ENCODE measurements around the gene MON2.

MON2 gene

DNA sequence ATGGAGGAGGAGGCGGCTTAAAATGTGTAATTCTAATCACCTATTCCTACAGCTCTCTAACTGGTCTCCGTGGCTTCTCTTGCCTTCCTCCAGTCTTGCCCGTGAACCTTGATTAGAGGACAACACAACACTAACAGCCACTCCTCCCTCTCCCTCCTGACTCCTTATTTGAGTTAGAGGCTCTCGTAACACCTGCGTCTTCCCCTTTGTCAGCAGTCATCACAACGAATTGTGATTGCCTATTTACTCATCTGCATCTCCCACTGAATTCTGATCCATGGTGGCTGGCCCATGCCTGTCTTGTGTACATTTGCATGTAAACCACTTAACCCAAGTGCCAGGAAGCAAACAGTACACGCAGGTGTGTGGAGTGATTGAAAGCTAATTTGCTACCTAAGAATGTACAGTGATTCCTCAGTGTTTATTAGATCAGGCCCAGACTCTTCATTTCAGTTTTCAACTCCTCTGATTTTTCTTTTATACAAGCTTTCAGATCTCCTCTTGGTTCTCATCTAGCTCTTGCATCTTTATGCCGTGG, 154.5 kb downstream of the MON2 start:
- DNase-seq = no peak

DNA sequence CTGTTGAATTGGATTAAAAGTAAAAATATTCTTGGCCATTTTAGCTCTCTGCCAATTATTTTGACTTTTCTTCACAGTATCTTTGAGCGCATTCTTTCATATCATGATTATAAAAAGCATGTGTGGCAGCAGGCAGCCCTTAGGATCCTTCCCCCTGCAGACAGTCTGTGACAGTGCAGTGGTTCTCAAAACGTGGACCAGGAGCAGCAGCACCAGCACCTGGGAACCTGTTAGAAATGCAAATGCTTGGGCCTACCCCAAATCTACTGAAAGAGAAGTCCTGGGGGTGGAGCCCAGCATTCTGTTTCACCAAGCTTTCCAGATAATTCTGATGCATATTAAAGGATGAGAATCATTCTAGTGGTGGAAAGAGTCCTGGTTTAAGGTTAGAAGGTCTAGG, 155.6 kb downstream of the MON2 start:
- DNase-seq = no peak

DNA sequence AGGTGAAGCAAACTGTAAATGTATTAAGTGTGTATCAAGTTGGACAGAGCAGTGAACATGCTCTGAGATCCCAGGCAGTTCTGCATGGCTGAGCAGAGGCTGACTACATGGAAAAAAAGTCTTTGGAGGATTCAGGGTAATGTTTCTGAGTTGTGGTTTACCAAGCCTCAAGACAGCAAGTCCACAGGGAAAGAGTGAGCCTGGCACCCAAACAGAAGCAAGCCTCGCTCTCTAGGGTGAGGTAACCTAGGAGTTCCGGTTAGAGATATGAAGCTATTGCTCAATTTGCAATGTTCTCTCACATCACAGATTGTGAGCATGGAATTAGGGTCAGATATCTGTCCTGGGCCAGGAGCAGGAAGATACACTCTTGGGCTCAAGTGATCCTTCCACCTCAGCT, 158.6 kb downstream of the MON2 start:
- no peak for DNase-seq

DNA sequence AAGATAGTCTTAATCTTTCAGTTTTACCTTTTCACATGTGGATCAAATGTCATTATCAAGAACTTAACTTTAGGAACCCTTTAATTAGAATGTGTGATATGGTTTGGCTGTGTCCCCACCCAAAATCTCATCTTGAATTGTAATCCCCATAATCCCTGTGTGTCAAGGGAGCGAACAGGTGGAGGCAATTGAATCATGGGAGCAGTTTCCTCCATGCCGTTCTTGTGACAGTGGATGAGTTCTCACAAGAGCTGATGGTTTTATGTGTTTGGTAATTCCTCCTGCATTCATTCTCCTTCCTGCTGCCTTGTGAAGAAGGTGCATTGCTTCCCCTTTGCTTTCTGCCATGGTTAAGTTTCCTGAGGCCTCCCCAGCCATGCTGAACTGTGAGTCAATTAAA, 160.6 kb downstream of the MON2 start:
- DNase-seq = no peak

DNA sequence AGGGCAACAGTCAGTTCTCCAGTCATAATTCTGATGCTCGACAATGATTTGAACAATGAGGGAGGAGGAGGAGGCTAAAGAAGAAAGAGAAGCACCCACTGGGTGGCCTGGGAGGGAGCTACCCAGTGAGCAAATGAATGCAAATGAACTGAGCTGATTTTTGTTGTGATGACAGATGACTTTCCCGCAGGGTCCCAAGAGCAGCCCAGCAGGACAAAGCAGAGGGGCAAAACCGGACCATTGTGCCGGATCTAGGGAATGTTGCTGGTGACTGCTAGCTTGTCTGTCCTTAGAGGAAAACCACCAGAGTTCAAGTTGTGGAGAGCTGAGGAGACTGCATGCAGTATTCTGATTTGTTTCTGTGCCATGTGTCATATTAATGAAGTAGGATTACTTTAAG, 162.8 kb downstream of the MON2 start:
- DNase-seq = no peak

DNA sequence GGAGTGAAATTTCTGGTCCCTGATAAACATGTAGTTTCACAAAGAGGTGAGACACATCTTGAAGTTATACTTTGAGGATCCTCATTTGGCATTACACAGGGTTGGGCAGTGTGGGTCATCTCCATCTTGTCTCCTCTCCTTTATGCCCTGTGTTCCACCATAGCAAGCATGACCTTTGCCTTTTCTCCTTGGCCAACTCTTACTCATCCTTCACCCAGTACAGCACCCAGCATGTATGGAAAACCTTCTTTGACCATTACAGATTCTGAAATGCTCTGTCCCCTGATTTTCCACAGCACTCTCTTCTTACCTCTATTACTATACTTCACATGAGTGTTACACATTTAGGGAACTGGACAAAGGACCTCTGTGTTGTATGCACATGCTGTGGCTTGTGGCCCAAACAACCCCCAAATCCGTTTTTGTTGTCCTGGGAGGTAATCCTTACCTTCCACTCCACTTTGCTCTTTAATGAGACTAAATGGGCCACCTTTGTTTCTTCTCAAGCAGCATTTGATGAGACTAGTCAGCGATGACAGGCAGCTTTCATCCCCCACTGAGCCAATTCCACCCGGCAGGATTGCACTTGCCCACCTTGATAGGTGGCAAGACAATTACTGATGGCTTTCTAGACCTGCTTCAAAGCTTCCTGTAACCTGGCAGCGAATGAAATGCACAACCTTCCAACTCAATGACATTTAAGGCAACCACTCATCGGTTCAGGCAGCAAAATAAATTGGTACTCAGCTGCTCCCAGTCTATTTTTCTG, 163.5 kb downstream of the MON2 start:
- no peak for DNase-seq

DNA sequence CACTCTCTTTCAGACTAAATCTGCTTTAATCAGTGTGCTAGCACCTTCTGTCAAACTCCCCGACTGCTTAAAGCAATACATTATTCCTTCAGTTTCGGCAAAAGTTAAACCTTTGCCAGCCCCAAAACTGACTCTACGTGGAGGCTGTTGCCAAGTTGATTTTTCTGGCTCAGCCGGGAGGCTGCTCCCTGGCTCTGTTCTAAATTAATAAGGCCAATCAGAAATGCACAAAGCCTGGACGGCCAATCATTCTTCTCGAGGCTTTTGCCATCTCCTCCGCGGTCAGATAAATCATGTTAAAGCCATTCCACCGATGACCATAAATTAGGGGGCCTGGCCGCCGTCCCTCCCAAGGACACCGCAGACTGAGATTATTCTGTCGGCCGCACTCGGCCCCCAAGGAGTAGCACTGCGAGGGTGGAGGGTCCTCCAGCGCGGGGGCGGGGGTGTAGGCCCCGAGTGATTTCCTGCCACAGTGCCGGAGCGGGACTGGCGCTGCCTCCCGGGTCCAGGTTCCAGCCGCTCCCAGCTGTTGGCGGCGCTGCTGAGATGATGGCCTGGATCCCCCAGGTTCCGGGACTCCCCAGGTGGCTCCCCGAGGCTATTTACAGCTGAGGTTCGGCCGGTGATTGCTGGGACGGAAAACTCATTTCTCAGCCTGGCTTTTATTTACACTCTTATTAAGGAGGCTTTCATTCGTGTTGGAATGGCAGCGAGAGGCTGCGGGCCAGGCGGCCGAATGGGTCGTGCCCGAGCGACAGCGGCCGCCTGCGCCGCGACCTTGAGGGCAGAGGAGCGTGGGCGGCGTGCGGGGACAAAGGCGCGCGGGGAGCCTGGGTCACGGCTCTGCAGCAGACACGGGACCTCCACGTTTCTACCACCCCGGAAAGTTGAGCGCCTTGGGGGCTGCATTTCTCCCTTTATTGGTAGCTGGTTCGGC, 165.1 kb downstream of the MON2 start:
- DNase-seq = peak in 1 of 5 donors; percentile 12

DNA sequence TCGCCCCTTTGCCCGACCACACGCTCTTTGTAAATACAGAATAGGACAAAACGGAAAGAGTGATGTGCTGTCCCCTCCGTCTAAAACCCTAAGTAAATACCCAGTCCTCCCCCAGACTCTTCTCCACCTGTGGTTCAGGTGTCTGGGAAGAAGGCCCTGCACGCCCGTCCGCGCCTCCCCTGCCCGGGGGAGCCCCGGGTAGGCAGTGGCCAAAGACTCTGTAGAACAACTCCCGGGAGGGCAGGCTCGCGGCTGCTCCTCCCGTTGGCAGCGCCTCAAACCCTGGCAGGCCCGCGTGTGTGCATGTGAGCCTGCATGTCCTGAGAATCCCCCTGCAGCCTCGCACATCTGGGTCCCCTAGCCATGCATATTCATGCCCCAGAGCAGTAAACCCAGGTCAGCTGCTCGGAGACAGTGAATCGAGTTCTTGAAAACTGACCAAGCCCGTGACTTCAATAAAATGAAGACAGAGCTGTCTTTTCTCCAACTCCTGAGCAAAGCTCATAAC, 165.8 kb downstream of the MON2 start:
- no peak for DNase-seq

DNA sequence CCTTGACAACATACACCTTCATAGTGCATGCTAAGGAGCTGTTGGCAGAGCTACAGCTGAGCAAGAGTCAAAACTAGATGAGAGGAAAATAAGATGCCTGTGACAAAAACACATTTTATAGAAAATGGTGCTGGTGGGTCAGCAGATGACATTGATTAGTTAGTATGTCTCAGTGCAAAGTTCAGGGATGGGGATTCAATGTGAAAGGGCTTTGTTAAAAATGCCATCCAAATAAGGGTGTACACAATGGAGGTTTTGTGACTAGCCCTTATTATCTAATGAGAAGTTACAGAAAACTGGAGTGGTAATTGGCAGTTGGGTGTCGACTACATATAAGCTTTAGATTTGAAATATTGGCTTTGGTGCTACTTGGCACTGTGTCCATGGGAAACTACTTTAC, 169.0 kb downstream of the MON2 start:
- no peak for DNase-seq

DNA sequence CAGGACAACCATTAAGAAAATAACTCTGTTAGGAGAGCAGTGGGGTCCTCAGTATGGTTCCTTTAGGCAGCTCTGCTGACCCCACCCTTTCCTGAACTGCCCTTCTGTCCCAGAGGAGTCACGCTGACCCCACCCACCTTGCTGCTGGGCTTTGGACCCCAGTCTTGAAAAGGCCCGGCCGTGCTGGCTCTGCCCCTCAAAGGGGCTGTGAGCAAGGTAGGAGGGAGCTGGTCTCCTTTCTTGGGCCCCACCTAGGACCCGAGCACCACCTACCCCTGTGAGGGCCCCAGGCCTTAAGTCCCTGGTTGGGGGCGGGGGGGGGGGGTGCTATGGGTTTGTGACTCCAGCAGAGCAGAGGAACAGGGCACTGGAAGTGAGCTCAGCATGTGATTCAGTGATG, 171.1 kb downstream of the MON2 start:
- DNase-seq = no peak

DNA sequence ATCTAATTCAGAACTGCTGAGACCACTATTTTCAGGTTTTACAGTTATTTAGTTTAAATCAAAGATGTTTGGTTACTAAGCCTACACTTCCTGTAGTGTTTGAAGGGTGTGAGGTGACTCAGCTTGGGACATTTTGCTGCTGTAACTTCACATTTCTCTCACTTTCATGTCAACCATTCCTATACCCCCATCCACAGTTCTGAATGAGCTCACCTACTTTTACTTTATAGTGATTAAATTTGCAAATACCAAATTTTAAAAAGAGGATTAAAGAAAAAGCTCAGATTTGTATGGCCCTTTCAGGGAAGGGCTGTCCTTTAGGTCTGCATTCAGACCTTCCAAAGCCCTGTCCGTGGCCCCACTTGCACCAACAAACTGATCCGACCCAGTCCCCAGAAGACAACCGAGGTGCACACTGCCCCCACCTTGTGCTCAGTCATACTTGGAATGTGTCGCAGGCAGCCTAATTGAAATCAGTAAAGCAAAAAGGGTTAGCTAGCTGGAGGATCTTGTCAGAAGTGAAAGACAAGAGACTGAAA, 174.4 kb downstream of the MON2 start:
- peak in 1 of 5 donors; percentile 78 for DNase-seq

DNA sequence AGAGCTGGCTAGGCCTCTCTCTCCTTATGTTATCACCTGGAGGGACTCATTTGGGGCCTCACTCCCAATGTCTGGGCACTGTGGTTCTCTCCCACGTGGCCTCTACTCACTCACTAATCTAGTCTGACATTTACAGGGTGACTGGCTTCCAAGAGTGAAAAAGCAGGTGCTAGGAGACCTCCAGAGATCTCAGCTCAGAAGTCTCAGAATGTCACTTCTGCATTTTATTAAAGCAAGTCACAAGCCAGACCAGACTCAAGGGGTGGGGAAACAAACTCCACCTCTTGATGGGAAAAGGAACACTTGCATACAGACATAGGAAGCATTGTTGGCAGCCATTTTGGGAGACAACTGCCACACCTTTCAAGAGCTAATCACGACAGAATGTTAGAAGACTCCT, 175.9 kb downstream of the MON2 start:
- no peak for DNase-seq

DNA sequence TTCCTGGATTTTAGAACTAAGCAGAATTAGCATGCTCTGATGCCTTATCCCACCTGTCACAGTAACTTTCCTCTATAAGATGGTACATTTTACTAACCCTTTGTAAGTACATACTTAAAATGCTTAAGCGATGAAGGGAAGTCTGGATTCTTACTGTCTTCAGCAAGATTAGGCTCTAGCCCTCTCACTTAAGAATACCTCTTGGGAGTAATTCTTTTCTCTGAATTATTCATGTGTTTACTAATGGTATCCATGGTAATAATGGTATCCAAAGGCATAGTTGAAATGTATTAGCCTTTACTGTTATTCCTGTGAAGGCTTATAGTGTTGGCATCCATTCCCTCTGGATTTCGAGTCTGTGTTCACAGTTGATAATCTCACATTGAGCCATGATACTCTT, 176.9 kb downstream of the MON2 start:
- DNase-seq = no peak

DNA sequence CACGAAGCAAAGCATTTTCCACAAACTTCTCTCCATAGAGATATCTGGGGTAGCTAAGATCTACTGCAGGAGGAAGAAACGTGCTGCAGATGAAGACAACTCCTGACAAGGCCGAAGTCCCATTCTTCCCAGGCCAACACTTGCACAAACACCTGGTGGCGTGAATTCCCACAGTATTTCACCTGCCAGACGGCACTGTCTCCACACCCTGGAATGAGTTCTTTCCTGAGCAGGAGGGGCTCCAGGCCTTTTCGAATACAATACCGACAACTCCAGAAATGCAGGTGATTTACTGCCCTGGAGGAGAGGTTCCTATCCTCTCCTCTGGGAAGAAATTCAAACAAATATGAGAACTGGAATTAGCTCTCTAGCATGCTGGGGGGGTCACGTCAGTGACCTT, 179.9 kb downstream of the MON2 start:
- no peak for DNase-seq

DNA sequence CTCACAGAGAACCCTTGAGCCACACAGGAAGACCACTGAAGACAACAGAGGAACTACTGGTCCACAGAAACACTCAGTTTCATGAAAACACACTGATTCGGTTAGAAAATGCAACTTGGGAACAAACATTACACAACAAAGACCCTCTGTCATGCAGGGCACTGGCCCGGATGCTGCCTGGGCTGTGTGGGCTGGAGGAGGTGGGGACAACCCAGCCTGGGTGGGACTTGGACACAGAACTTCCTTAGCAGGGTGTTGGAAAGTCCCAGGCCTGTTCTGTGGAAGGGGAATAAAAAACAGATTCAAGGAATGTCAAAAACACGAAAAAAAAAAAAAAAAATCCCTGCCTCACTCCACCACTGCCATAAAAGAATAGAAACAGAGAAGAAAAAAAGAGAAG, 181.0 kb downstream of the MON2 start:
- no peak for DNase-seq

DNA sequence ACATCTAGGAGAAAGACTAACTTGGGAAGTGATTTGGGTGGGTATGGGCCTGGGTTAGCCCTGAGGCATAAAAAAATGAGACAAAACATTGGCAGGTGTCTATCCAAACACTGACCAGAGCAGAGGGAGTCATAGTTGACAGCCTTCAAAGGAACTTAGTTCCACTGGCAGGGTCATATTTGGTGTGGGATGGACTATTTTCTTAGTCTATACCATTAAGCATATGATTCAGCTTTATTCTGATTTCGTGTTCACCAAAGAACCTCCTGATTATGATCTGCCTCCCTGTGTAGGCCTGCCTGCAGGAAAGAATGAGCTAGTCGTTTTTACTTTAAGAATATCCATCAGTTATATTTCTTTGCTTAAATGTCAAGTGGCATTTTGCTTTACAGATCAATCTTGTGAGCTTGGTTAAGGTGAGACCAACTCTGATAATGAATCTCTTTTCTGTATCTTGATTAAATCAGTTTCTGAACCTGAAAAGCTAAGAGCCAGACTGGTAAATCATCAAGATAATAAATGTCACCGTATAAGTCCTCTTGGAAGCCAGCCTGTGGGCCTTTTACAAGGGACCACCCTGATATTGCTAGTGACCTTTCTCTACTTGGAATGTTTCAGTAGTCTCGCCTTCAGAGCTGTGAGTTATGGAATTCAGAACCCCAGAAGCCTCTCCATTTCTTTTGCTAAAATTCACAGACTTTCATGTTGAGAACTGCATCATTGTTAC, 182.9 kb downstream of the MON2 start:
- no peak for DNase-seq
